CD4-positive, alpha-beta T cell treated with Interleukin-6 at 100 ng/mL for 8 hours (primary cell): ENCODE results near the gene SURF6.

ENCODE experiments used
- DNase-seq: peaks from one replicate; pipeline ENCODE4 v3.0.0-alpha.2; 2020; ENCODE audit warnings: mixed read lengths, low spot score

The SURF6 gene

GRCh38 chr9:133367778-133368177, 31.8 kb upstream of the SURF6 start:
- DNase-seq = no peak

GRCh38 chr9:133367221-133367620, 31.2 kb upstream of the SURF6 start:
- no peak for DNase-seq

GRCh38 chr9:133366435-133366834, 30.4 kb upstream of the SURF6 start:
- DNase-seq = no peak

- no peak for DNase-seq
Measured at GRCh38 chr9:133362359-133363044, 26.5 kb upstream of the SURF6 start.

- no peak for DNase-seq
Measured at GRCh38 chr9:133361507-133362092, 25.6 kb upstream of the SURF6 start.

- no peak for DNase-seq
Measured at GRCh38 chr9:133360400-133361393, 24.7 kb upstream of the SURF6 start.

- no peak for DNase-seq
Measured at GRCh38 chr9:133359399-133360175, 23.6 kb upstream of the SURF6 start.

- DNase-seq = no peak
Measured at GRCh38 chr9:133357656-133358055, 21.7 kb upstream of the SURF6 start.

- DNase-seq = peak; percentile 86
Measured at GRCh38 chr9:133356391-133357091, 20.6 kb upstream of the SURF6 start, which contains the start of the genes SURF1 and SURF2. Gene SURF1, minus strand, starts transcription at chr9:133356487. Its CDS starts 34 bp downstream, at chr9:133356453. Gene SURF2, plus strand, starts transcription at chr9:133356550. Its CDS starts 43 bp downstream, at chr9:133356593.

- no peak for DNase-seq
Measured at GRCh38 chr9:133355881-133356357, 19.9 kb upstream of the SURF6 start.

- DNase-seq = no peak
Measured at GRCh38 chr9:133354766-133355165, 18.8 kb upstream of the SURF6 start.

GRCh38 chr9:133353548-133353947, 17.6 kb upstream of the SURF6 start:
- no peak for DNase-seq

- no peak for DNase-seq
Measured at GRCh38 chr9:133352635-133353340, 16.8 kb upstream of the SURF6 start.

- no peak for DNase-seq
Measured at GRCh38 chr9:133351908-133352634, 16.1 kb upstream of the SURF6 start.

GRCh38 chr9:133351526-133351907, 15.5 kb upstream of the SURF6 start:
- DNase-seq = no peak

GRCh38 chr9:133349965-133350616, 14.1 kb upstream of the SURF6 start:
- DNase-seq = no peak

GRCh38 chr9:133348718-133349573, 13.0 kb upstream of the SURF6 start:
- no peak for DNase-seq
